Measurements from ENCODE around the gene KRTAP10-3. TPM values are rescaled to one million over a fixed set of nuclear protein-coding genes. Genes with fewer than 3 reads are reported as not detected.

Gene KRTAP10-3
- polyA plus RNA-seq, 1 of the 3 experiments (the other 2 are of a cell fraction) = not detected

- no peaks in the 10 kb centered on the region for H3F3A ChIP-seq (replicated peaks; ENCODE audit: insufficient read depth)
- peaks cover 32% of the 10 kb centered on the region; the same call in 1 of the 2 replicates for H3K27me3 ChIP-seq (ENCODE audit: insufficient read depth)
- H3K4me1 ChIP-seq (ENCODE audit: control insufficient read depth in 1 of 2, insufficient read depth in 2 of 2, low read depth in 1 of 2, low read length in 1 of 2) = no peaks in the 10 kb centered on the region; a peak in 1 of 4 replicates
- TF ChIP-seq MXI1 (IDR thresholded peaks at IDR 0.05; ENCODE audit: low read depth, low read length) = no peak
- no peaks in the 10 kb centered on the region for H4K20me1 ChIP-seq (ENCODE audit: insufficient read depth)
- DNase-seq = no peak
- H3K4me2 ChIP-seq = no peak overlapping the region
- ChIA-PET CTCF (interaction anchor here (1.2 to 1.6 kb wide), 2 partner anchors 10 to 263 kb away, joined by 3 to 6 read pairs; no protein-coding TSS in a partner anchor), POLR2A (no interaction called here)
- H3K79me2 ChIP-seq (ENCODE audit: insufficient read depth) = no peaks in the 10 kb centered on the region
- H3K9ac ChIP-seq = no peak overlapping the region
- H3K4me3 ChIP-seq (ENCODE audit: low read depth in 2 of 2, low read length in 1 of 2) = no peak overlapping the region
- H3K9me3 ChIP-seq = no peaks in the 10 kb centered on the region
- H2AFZ ChIP-seq (ENCODE audit: low read depth) = no peak overlapping the region
- no peaks in the 10 kb centered on the region for H3K36me3 ChIP-seq (replicated peaks in 1 of 2; ENCODE audit: control insufficient read depth in 1 of 2, insufficient read depth in 2 of 2, low read length in 1 of 2)
- WGBS (ENCODE audit: low lambda C conversion rate) = 32% methylated on average over 7 of the region's 7 CpGs
- H3K27ac ChIP-seq (ENCODE audit: low read depth in 2 of 2, low read length in 1 of 2) = no peak overlapping the region
- no peaks in the 10 kb centered on the region for H3K9me2 ChIP-seq
Measured at GRCh38 chr21:44530221-44530902, 28.2 kb downstream of the KRTAP10-3 start.

GRCh38 chr21:44529503-44530125 lies 29.0 kb downstream of the KRTAP10-3 start:
- TF ChIP-seq REST (IDR thresholded peaks at IDR 0.05; ENCODE audit: low read depth, low read length) = peak; percentile 39; the same call in 1 of the 2 replicates
- no peak for TF ChIP-seq USF1 (IDR thresholded peaks at IDR 0.05; ENCODE audit: borderline replicate concordance, low read depth)
- H3K9me2 ChIP-seq = no peaks in the 10 kb centered on the region
- H2AFZ ChIP-seq (ENCODE audit: low read depth) = no peak overlapping the region
- no peak overlapping the region for H3K27ac ChIP-seq (ENCODE audit: low read depth in 2 of 2, low read length in 1 of 2)
- no peaks in the 10 kb centered on the region for H4K20me1 ChIP-seq (ENCODE audit: insufficient read depth)
- no peak for DNase-seq
- no peak overlapping the region for H3K4me2 ChIP-seq
- 12% methylated on average over 20 of the region's 23 CpGs for WGBS (ENCODE audit: low lambda C conversion rate)
- H3K27me3 ChIP-seq (ENCODE audit: insufficient read depth) = peaks cover 32% of the 10 kb centered on the region; the same call in 1 of the 2 replicates
- no peaks in the 10 kb centered on the region for H3F3A ChIP-seq (replicated peaks; ENCODE audit: insufficient read depth)
- H3K4me3 ChIP-seq (ENCODE audit: low read depth in 2 of 2, low read length in 1 of 2) = no peak overlapping the region
- POLR2A ChIA-PET = no interaction called here
- CTCF ChIA-PET = interaction anchor here (0.8 to 1.2 kb wide), 3 partner anchors 9 to 264 kb away, joined by 3 read pairs; no protein-coding TSS in a partner anchor
- H3K4me1 ChIP-seq (ENCODE audit: control insufficient read depth in 1 of 2, insufficient read depth in 2 of 2, low read depth in 1 of 2, low read length in 1 of 2) = no peaks in the 10 kb centered on the region; a peak in 1 of 4 replicates
- no peaks in the 10 kb centered on the region for H3K36me3 ChIP-seq (replicated peaks in 1 of 2; ENCODE audit: control insufficient read depth in 1 of 2, insufficient read depth in 2 of 2, low read length in 1 of 2)
- H3K9me3 ChIP-seq = no peaks in the 10 kb centered on the region
- no peaks in the 10 kb centered on the region for H3K79me2 ChIP-seq (ENCODE audit: insufficient read depth)
- H3K9ac ChIP-seq = no peak overlapping the region

Measured in SK-N-SH (cell line).